HCT116 (cell line): ENCODE results near the gene IGFL3. TPM values are rescaled to one million over a fixed set of nuclear protein-coding genes. Genes with fewer than 3 reads are reported as not detected.

Experiments used
- ATAC-seq: fragments of 200-7000 bp; cut with Tn5 transposase; 2 replicates; pipeline ENCODE4 v1.9.1; 2020; ENCODE audit warnings: mild to moderate bottlenecking, moderate library complexity
- Bru-seq: library from RNA; stranded (reverse); fragments of 400-500 nt; gene quantifications from one replicate; lab custom pipeline; 2021; lab: Mats Ljungman, UMichigan
- BruChase-seq, 2 experiments: library from RNA; stranded (reverse); fragments of 400-500 nt; gene quantifications; one replicate each; lab custom pipeline; 2021; lab: Mats Ljungman, UMichigan
- BruUV-seq: library from RNA; stranded (reverse); fragments of 400-500 nt; replicated peaks from 2 replicates; lab custom pipeline; 2021; lab: Mats Ljungman, UMichigan
- CTCF ChIA-PET: fragments of 300-600 bp; sonication (Branson Sonifier 250); formaldehyde crosslinking; loops from one replicate; lab custom pipeline; 2021; ENCODE audit warnings: antibody characterized with exemption; lab: Charles Lee
- POLR2A ChIA-PET: fragments of 300-600, 350-600 bp; sonication (Branson Sonifier 250); formaldehyde crosslinking; loops from one replicate; lab custom pipeline; 2021; ENCODE audit warnings: antibody characterized with exemption; lab: Charles Lee
- RAD21 ChIA-PET, 2 experiments: fragments of 300-600 bp; sonication (Branson Sonifier 250); formaldehyde crosslinking; loops; one replicate each; lab custom pipeline; 2023; ENCODE audit warnings: low total read pairs in 2 of 2; ENCODE audit not compliant: uncharacterized antibody in 2 of 2, unreplicated experiment in 2 of 2, low non-redundant PET in 1 of 2; lab: Charles Lee
- DNase-seq: peaks from one replicate; pipeline ENCODE4 v3.0.0-alpha.2; 2010; ENCODE audit warnings: low read depth, low spot score
- H2AFZ ChIP-seq: fragments of 200-600 bp; shearing (Covaris generic), sonication (generic); 2 replicates; pipeline ENCODE4 v1.6.1; 2017; ENCODE audit warnings: low read depth, mixed run types, mixed read lengths, antibody characterized with exemption, low read length; ENCODE audit not compliant: poor library complexity, severe bottlenecking
- H3K27ac ChIP-seq: 2 replicates; pipeline ENCODE4 v1.5.1; 2012; ENCODE audit warnings: low read depth, low read length
- H3K27me3 ChIP-seq: fragments of 200-600 bp; sonication (generic); 2 replicates; pipeline ENCODE4 v1.6.1; 2016; ENCODE audit warnings: mixed run types, low read length, mixed read lengths; ENCODE audit not compliant: insufficient read depth
- H3K36me3 ChIP-seq, 2 experiments: fragments of 200-500 bp in 1 of 2; fragments of 200-600 bp in 1 of 2; sonication (Bioruptor generic) in 1 of 2; sonication (generic) in 1 of 2; 2 replicates each; pipeline versions ENCODE4 v1.5.1 to v1.6.1; 2014 to 2016; ENCODE audit warnings: low read length in 2 of 2, inconsistent platforms in 1 of 2, mixed read lengths in 1 of 2, mixed run types in 1 of 2; ENCODE audit not compliant: insufficient read depth in 2 of 2, control insufficient read depth in 1 of 2
- H3K4me1 ChIP-seq, 2 experiments: fragments of 200-600 bp in 1 of 2; sonication (generic) in 1 of 2; 2 replicates each; pipeline versions ENCODE4 v1.5.1 to v1.6.1; 2012 to 2017; ENCODE audit warnings: low read length in 2 of 2, inconsistent platforms in 1 of 2, mild to moderate bottlenecking in 1 of 2, mixed read lengths in 1 of 2, mixed run types in 1 of 2, moderate library complexity in 1 of 2; ENCODE audit not compliant: insufficient read depth in 2 of 2, control insufficient read depth in 1 of 2
- H3K4me2 ChIP-seq: fragments of 200-600 bp; sonication (generic); 2 replicates; pipeline ENCODE4 v1.6.1; 2017; ENCODE audit warnings: mixed run types, low read length, mixed read lengths
- H3K4me3 ChIP-seq, 2 experiments: fragments of 200-600 bp in 1 of 2; sonication (generic) in 1 of 2; replicated peaks in 1 of 2; 2 replicates each; pipeline ENCODE4 v1.5.1; 2011 to 2016; ENCODE audit warnings: low read length in 2 of 2, control low read depth in 1 of 2, low read depth in 1 of 2, mild to moderate bottlenecking in 1 of 2, mixed read lengths in 1 of 2, mixed run types in 1 of 2
- H3K79me2 ChIP-seq: fragments of 200-600 bp; sonication (generic); 2 replicates; pipeline ENCODE4 v1.6.1; 2017; ENCODE audit warnings: mild to moderate bottlenecking, mixed run types, low read length, moderate library complexity, mixed read lengths; ENCODE audit not compliant: insufficient read depth
- H3K9ac ChIP-seq: fragments of 200-600 bp; sonication (generic); 2 replicates; pipeline ENCODE4 v1.6.1; 2016; ENCODE audit warnings: low read length, mixed read lengths
- H3K9me2 ChIP-seq: fragments of 200-600 bp; sonication (generic), shearing (Covaris generic); 2 replicates; pipeline ENCODE4 v1.6.1; 2017; ENCODE audit warnings: mixed run types, mild to moderate bottlenecking, moderate library complexity; ENCODE audit not compliant: insufficient read depth
- H3K9me3 ChIP-seq, 2 experiments: fragments of 200-500 bp in 1 of 2; fragments of 200-600 bp in 1 of 2; sonication (Bioruptor generic) in 1 of 2; sonication (generic) in 1 of 2; 2 replicates each; pipeline ENCODE4 v1.6.1; 2014 to 2017; ENCODE audit warnings: low read length in 2 of 2, mixed read lengths in 2 of 2, inconsistent platforms in 1 of 2, low read depth in 1 of 2, mild to moderate bottlenecking in 1 of 2, mixed run types in 1 of 2, moderate library complexity in 1 of 2; ENCODE audit not compliant: control insufficient read depth in 1 of 2, insufficient read depth in 1 of 2
- H4K20me1 ChIP-seq: fragments of 200-600 bp; sonication (generic), shearing (Covaris generic); 2 replicates; pipeline ENCODE4 v1.6.1; 2017; ENCODE audit warnings: mixed run types, mild to moderate bottlenecking, moderate library complexity; ENCODE audit not compliant: insufficient read depth
- CTCF ChIP-seq, 3 experiments: fragments of 200-600 bp in 1 of 3; sonication (generic) in 1 of 3; IDR thresholded peaks in 2 of 3; conservative IDR thresholded peaks in 1 of 3; 2 replicates each; pipeline ENCODE4 v1.5.1; 2012 to 2017; ENCODE audit warnings: low read depth in 2 of 3, low read length in 2 of 3, antibody characterized with exemption in 1 of 3, borderline replicate concordance in 1 of 3, control low read depth in 1 of 3, mild to moderate bottlenecking in 1 of 3, mixed read lengths in 1 of 3, mixed run types in 1 of 3, moderate library complexity in 1 of 3; ENCODE audit not compliant: insufficient read depth in 1 of 3
- EZH2 ChIP-seq: fragments of 200-600 bp; sonication (generic); IDR thresholded peaks from 2 replicates; pipeline ENCODE4 v1.6.1; 2017; ENCODE audit warnings: antibody characterized with exemption, mixed run types
- JUND ChIP-seq: IDR thresholded peaks from 2 replicates; pipeline ENCODE4 v1.6.1; 2012
- RAD21 ChIP-seq: IDR thresholded peaks from 2 replicates; pipeline ENCODE4 v1.6.1; 2012; ENCODE audit warnings: low read depth, mild to moderate bottlenecking
- TCF7L2 ChIP-seq: IDR thresholded peaks from 2 replicates; pipeline ENCODE4 v1.7.0; 2011; ENCODE audit warnings: borderline replicate concordance, inconsistent platforms; ENCODE audit not compliant: insufficient read depth, insufficient read length; ENCODE audit errors: extremely low read depth
- intact Hi-C: fragments of 100-400 bp; cut with micrococcal nuclease; formaldehyde crosslinking; loops from 2 replicates; pipeline ENCODE4 v1.10.0; 2022
- long read RNA-seq: library from polyadenylated mRNA; unstranded; transcript quantifications from one replicate; pipeline ENCODE4 v2.0.0, GENCODE V29; 2021; ENCODE audit not compliant: unreplicated experiment
- polyA plus RNA-seq: library from polyadenylated mRNA; unstranded; fragments of >200 nt; gene quantifications from 2 replicates; pipeline ENCODE4 v1.2.1, GENCODE V29; 2012; ENCODE audit warnings: missing spikeins
- total RNA-seq: library from RNA; stranded (reverse); gene quantifications from one replicate; pipeline ENCODE4 v1.2.1, GENCODE V29; 2021; ENCODE audit not compliant: unreplicated experiment

IGFL3 gene
- total RNA-seq (not detected), Bru-seq, nascent RNA (not detected), BruChase-seq, experiment 1, labeled RNA remaining after a 6-hour chase (percentile 12 among the genes with signal in this experiment), BruChase-seq, experiment 2, labeled RNA remaining after a 2-hour chase (percentile 11 among the genes with signal in this experiment)
- not detected in 2 replicates for polyA plus RNA-seq
- long read RNA-seq: 0 reads

- Histone ChIP-seq H3K27ac (no peak within 1 kb of the TSS), H2AFZ (peak within 1 kb of the TSS; percentile 51), H3K4me1 (no peaks in the 10 kb centered on the region), H3K9me3 (no peaks in the 10 kb centered on the region), H4K20me1 (no peaks in the 10 kb centered on the region), H3K27me3 (no peaks in the 10 kb centered on the region), H3K9ac (no peak within 1 kb of the TSS), H3K9me2 (no peaks in the 10 kb centered on the region), H3K79me2 (no peaks in the 10 kb centered on the region), H3K4me2 (no peak within 1 kb of the TSS), H3K4me3 (no peak within 1 kb of the TSS), H3K36me3 (no peaks in the 10 kb centered on the region)
- TF ChIP-seq CTCF (IDR thresholded peaks at IDR 0.05 in 2 of 3, conservative IDR thresholded peaks at IDR 0.05 in 1 of 3; ENCODE audit: borderline replicate concordance in 1 of 3, insufficient read depth in 1 of 3, low read depth in 2 of 3, low read length in 2 of 3): no peak
- TF ChIP-seq EZH2: no peak
- TF ChIP-seq RAD21: no peak
- no peak for TF ChIP-seq TCF7L2
- ChIA-PET RAD21 (no interaction called here), POLR2A (no interaction called here), CTCF (no interaction called here)
- ATAC-seq: no peak
- intact Hi-C loops: no loop called here
- no TSS peak for BruUV-seq
- DNase-seq: no peak
Measured at GRCh38 chr19:46124638-46125115, at the start of gene IGFL3. Gene IGFL3, minus strand, starts transcription at chr19:46124688. Its CDS starts 39 bp downstream, at chr19:46124649.

- Histone ChIP-seq H3K27me3 (no peaks in the 10 kb centered on the region), H3K4me3 (no peak overlapping the region), H3K79me2 (no peaks in the 10 kb centered on the region), H4K20me1 (no peaks in the 10 kb centered on the region), H3K9me3 (no peaks in the 10 kb centered on the region), H2AFZ (no peak overlapping the region), H3K4me2 (no peak overlapping the region), H3K9me2 (no peaks in the 10 kb centered on the region), H3K9ac (no peak overlapping the region), H3K36me3 (no peaks in the 10 kb centered on the region), H3K27ac (no peak overlapping the region), H3K4me1 (no peaks in the 10 kb centered on the region)
- POLR2A ChIA-PET: no interaction called here
- RAD21 ChIA-PET: no interaction called here
- DNase-seq (no peak), ATAC-seq (peak; percentile 73)
- no TSS peak for BruUV-seq
- intact Hi-C loops: no loop called here
- TF ChIP-seq JUND: no peak
- 0 out of 6 replicates have a peak, but pooled peaks of 2 of the 3 experiments have one; percentile 13 to 15 for TF ChIP-seq CTCF (IDR thresholded peaks at IDR 0.05 in 2 of 3, conservative IDR thresholded peaks at IDR 0.05 in 1 of 3; ENCODE audit: borderline replicate concordance in 1 of 3, insufficient read depth in 1 of 3, low read depth in 2 of 3, low read length in 2 of 3)
- CTCF ChIA-PET: interaction anchor here (1.0 to 1.4 kb wide), 2 partner anchors 16 to 91 kb away, joined by 4 to 5 read pairs; no protein-coding TSS in a partner anchor
Measured at GRCh38 chr19:46173886-46174480, 49.5 kb upstream of the IGFL3 start.
